H1 (cell line): ENCODE measurements around the gene GSE1. TPM values are rescaled to one million over a fixed set of nuclear protein-coding genes. Genes with fewer than 3 reads are reported as not detected.

ENCODE experiments used
- CTCF ChIA-PET: fragments of 300-600 bp; sonication (Branson Sonifier 250); formaldehyde crosslinking; loops from one replicate; lab custom pipeline; 2021; ENCODE audit not compliant: partially characterized antibody; lab: Charles Lee
- POLR2A ChIA-PET: fragments of 300-600 bp; sonication (Branson Sonifier 250); formaldehyde crosslinking; loops from one replicate; lab custom pipeline; 2021; ENCODE audit warnings: inconsistent platforms; ENCODE audit not compliant: partially characterized antibody; lab: Charles Lee
- DNase-seq, 2 experiments: peaks; one replicate each; pipeline versions ENCODE4 v3.0.0 to v3.0.0-alpha.2; 2010 to 2022; ENCODE audit warnings: low spot score in 2 of 2, low read depth in 1 of 2, mixed read lengths in 1 of 2
- FAIRE-seq: peaks from 2 replicates; lab custom pipeline; 2011; peaks lifted over from hg19 to GRCh38; lab: Jason Lieb, UNC
- H2AFZ ChIP-seq: 2 replicates; pipeline ENCODE4 v1.8.1; 2012; ENCODE audit warnings: low read length, inconsistent platforms
- H2AK5ac ChIP-seq: 2 replicates; pipeline ENCODE4 v1.6.1; 2013; ENCODE audit warnings: low read depth, low read length
- H2BK120ac ChIP-seq: replicated peaks from 2 replicates; pipeline ENCODE3; 2013; ENCODE audit warnings: low read depth, low read length, inconsistent platforms
- H2BK12ac ChIP-seq: 2 replicates; pipeline ENCODE4 v1.6.1; 2013; ENCODE audit warnings: low read depth, low read length
- H2BK15ac ChIP-seq: 2 replicates; pipeline ENCODE4 v1.6.1; 2013; ENCODE audit warnings: low read length
- H2BK20ac ChIP-seq: 2 replicates; pipeline ENCODE4 v1.6.1; 2013; ENCODE audit warnings: low read length
- H2BK5ac ChIP-seq: 2 replicates; pipeline ENCODE4 v1.6.1; 2013; ENCODE audit warnings: low read depth, low read length
- H3K14ac ChIP-seq: 2 replicates; pipeline ENCODE4 v1.6.1; 2013; ENCODE audit warnings: inconsistent platforms; ENCODE audit not compliant: insufficient read length
- H3K18ac ChIP-seq: 2 replicates; pipeline ENCODE4 v1.6.1; 2013; ENCODE audit warnings: low read length; ENCODE audit errors: extremely low read depth
- H3K23ac ChIP-seq: 2 replicates; pipeline ENCODE4 v1.6.1; 2013; ENCODE audit warnings: inconsistent platforms; ENCODE audit not compliant: insufficient read length
- H3K23me2 ChIP-seq: 2 replicates; pipeline ENCODE4 v1.6.1; 2013; ENCODE audit warnings: low read depth, low read length
- H3K27ac ChIP-seq: 2 replicates; pipeline ENCODE4 v1.6.1; 2011; ENCODE audit warnings: low read depth, low read length, inconsistent platforms
- H3K27me3 ChIP-seq, 4 experiments: replicated peaks in 1 of 4; 1 replicate in 1 of 4; 2 replicates in 3 of 4; pipeline versions ENCODE4 v1.6.1 to v1.8.1; 2011 to 2013; ENCODE audit warnings: low read length in 3 of 4, mild to moderate bottlenecking in 3 of 4, inconsistent platforms in 2 of 4, mixed read lengths in 2 of 4, moderate library complexity in 1 of 4; ENCODE audit not compliant: control insufficient read depth in 3 of 4, insufficient read depth in 3 of 4; ENCODE audit errors: extremely low read depth in 1 of 4
- H3K36me3 ChIP-seq, 4 experiments: 2 replicates each; pipeline versions ENCODE4 v1.6.1 to v1.8.1; 2011 to 2013; ENCODE audit warnings: mild to moderate bottlenecking in 4 of 4, low read length in 3 of 4, moderate library complexity in 2 of 4, control low read depth in 1 of 4, inconsistent platforms in 1 of 4; ENCODE audit not compliant: insufficient read depth in 4 of 4, control insufficient read depth in 2 of 4
- H3K4ac ChIP-seq: replicated peaks from 2 replicates; pipeline ENCODE3; 2013; ENCODE audit warnings: low read length, low read depth, mixed read lengths, inconsistent platforms; ENCODE audit not compliant: insufficient read length
- H3K4me1 ChIP-seq, 4 experiments: replicated peaks in 1 of 4; 1 replicate in 1 of 4; 2 replicates in 3 of 4; pipeline versions ENCODE4 v1.6.1 to v1.8.1; 2011 to 2013; ENCODE audit warnings: low read length in 3 of 4, inconsistent platforms in 2 of 4, mixed read lengths in 1 of 4; ENCODE audit not compliant: insufficient read depth in 4 of 4, control insufficient read depth in 3 of 4
- H3K4me2 ChIP-seq, 2 experiments: 2 replicates each; pipeline versions ENCODE4 v1.6.1 to v1.8.1; 2011 to 2013; ENCODE audit warnings: low read depth in 2 of 2, low read length in 2 of 2, control low read depth in 1 of 2, inconsistent platforms in 1 of 2, mild to moderate bottlenecking in 1 of 2; ENCODE audit not compliant: insufficient read depth in 1 of 2
- H3K4me3 ChIP-seq, 4 experiments: fragments of 200-600, 300-600 bp in 1 of 4; sonication (generic), shearing (Covaris generic), sonication (Bioruptor Twin) in 1 of 4; 2 replicates each; pipeline versions ENCODE4 v1.5.1 to v1.8.1; 2011 to 2016; ENCODE audit warnings: low read length in 4 of 4, low read depth in 3 of 4, control low read depth in 2 of 4, inconsistent platforms in 2 of 4, mild to moderate bottlenecking in 2 of 4, mixed read lengths in 1 of 4, moderate library complexity in 1 of 4; ENCODE audit not compliant: insufficient read depth in 2 of 4; ENCODE audit errors: extremely low read depth in 1 of 4
- H3K56ac ChIP-seq: replicated peaks from 2 replicates; pipeline ENCODE3; 2013; ENCODE audit warnings: low read depth, mild to moderate bottlenecking, mixed read lengths, low read length, inconsistent platforms; ENCODE audit not compliant: insufficient read length
- H3K79me1 ChIP-seq: 2 replicates; pipeline ENCODE4 v1.6.1; 2013; ENCODE audit warnings: low read depth, low read length, control low read depth
- H3K79me2 ChIP-seq, 2 experiments: 2 replicates each; pipeline versions ENCODE4 v1.6.1 to v1.8.1; 2012 to 2013; ENCODE audit warnings: low read length in 2 of 2, mild to moderate bottlenecking in 2 of 2, inconsistent platforms in 1 of 2; ENCODE audit not compliant: insufficient read depth in 2 of 2, control insufficient read depth in 1 of 2
- H3K9ac ChIP-seq, 4 experiments: replicated peaks in 1 of 4; 1 replicate in 1 of 4; 2 replicates in 3 of 4; pipeline versions ENCODE4 v1.6.1 to v1.8.1; 2011 to 2013; ENCODE audit warnings: low read depth in 3 of 4, low read length in 3 of 4, control low read depth in 2 of 4, mild to moderate bottlenecking in 2 of 4, moderate library complexity in 2 of 4, inconsistent platforms in 1 of 4; ENCODE audit errors: extremely low read depth in 1 of 4
- H3K9me3 ChIP-seq, 2 experiments: 2 replicates each; pipeline versions ENCODE4 v1.6.1 to v1.8.1; 2012 to 2013; ENCODE audit warnings: mild to moderate bottlenecking in 2 of 2, moderate library complexity in 2 of 2, control low read depth in 1 of 2, inconsistent platforms in 1 of 2, low read depth in 1 of 2, low read length in 1 of 2, mixed read lengths in 1 of 2; ENCODE audit not compliant: insufficient read depth in 2 of 2
- H4K20me1 ChIP-seq, 2 experiments: replicated peaks in 1 of 2; 2 replicates each; pipeline versions ENCODE3 to v1.8.1; 2011 to 2013; ENCODE audit warnings: inconsistent platforms in 2 of 2, low read length in 2 of 2, mild to moderate bottlenecking in 1 of 2; ENCODE audit not compliant: insufficient read depth in 2 of 2, control insufficient read depth in 1 of 2
- H4K5ac ChIP-seq: 2 replicates; pipeline ENCODE4 v1.6.1; 2013; ENCODE audit warnings: low read length, low read depth, mixed read lengths, inconsistent platforms; ENCODE audit not compliant: insufficient read length
- H4K8ac ChIP-seq: 2 replicates; pipeline ENCODE4 v1.8.0; 2013; ENCODE audit warnings: mild to moderate bottlenecking, moderate library complexity, low read length, inconsistent platforms; ENCODE audit not compliant: insufficient read depth; ENCODE audit errors: extremely low read depth
- H4K91ac ChIP-seq: replicated peaks from 2 replicates; pipeline ENCODE3; 2013; ENCODE audit warnings: low read length, mixed read lengths, inconsistent platforms; ENCODE audit not compliant: insufficient read length
- BCL11A ChIP-seq, 2 experiments: IDR thresholded peaks; one replicate each; pipeline ENCODE4 v1.6.1; 2011; ENCODE audit warnings: low read depth in 2 of 2, low read length in 2 of 2, mild to moderate bottlenecking in 2 of 2
- KDM1A ChIP-seq: fragments of 200-600, 300-600 bp; sonication (generic); IDR thresholded peaks from 2 replicates; pipeline ENCODE4 v1.7.1; 2016; ENCODE audit warnings: mild to moderate bottlenecking, low read length, borderline replicate concordance
- MAFK ChIP-seq: IDR thresholded peaks from 2 replicates; pipeline ENCODE4 v1.6.1; 2012; ENCODE audit warnings: low read depth, mild to moderate bottlenecking, improper control_type of control experiment, low read length
- RNF2 ChIP-seq: fragments of 200-900, 300-1000 bp; sonication (generic); IDR thresholded peaks from 2 replicates; pipeline ENCODE4 v1.7.1; 2016; ENCODE audit warnings: borderline replicate concordance, low read depth, mild to moderate bottlenecking, antibody characterized with exemption, low read length; ENCODE audit not compliant: poor library complexity, severe bottlenecking; ENCODE audit errors: missing control alignments
- SIN3A ChIP-seq, 2 experiments: IDR thresholded peaks in 1 of 2; conservative IDR thresholded peaks in 1 of 2; 2 replicates each; pipeline ENCODE4 v1.6.1; 2011 to 2012; ENCODE audit warnings: low read length in 2 of 2, improper control_type of control experiment in 1 of 2, low read depth in 1 of 2, mild to moderate bottlenecking in 1 of 2
- SUZ12 ChIP-seq: fragments of 200-600 bp; sonication (generic); IDR thresholded peaks from 2 replicates; pipeline ENCODE4 v1.6.1; 2012; ENCODE audit warnings: mild to moderate bottlenecking, inconsistent platforms, low read length, moderate library complexity, mixed read lengths
- ZNF274 ChIP-seq: IDR thresholded peaks from 2 replicates; pipeline ENCODE4 v1.7.0; 2012; ENCODE audit warnings: low read length, borderline replicate concordance; ENCODE audit errors: extremely low read depth
- WGBS, 2 experiments: shearing (Covaris generic) in 1 of 2; methylation state at CpG; one replicate each; pipeline versions ENCODE4 v1.1.6 to v1.1.7; 2013 to 2015; ENCODE audit warnings: low lambda C conversion rate in 2 of 2, mixed read lengths in 2 of 2, inconsistent platforms in 1 of 2, low coverage in 1 of 2, missing lambda C conversion rate in 1 of 2; ENCODE audit not compliant: insufficient replicate concordance in 2 of 2, insufficient coverage in 1 of 2, insufficient read length in 1 of 2; ENCODE audit errors: extremely low coverage in 1 of 2, missing lambda C conversion rate in 1 of 2; 5-methylcytosine and 5-hydroxymethylcytosine counted together
- polyA plus RNA-seq, 7 experiments: library from polyadenylated mRNA; depleted of rRNA in 3 of 7; stranded (reverse) in 5 of 7; unstranded in 2 of 7; fragments of >200 nt in 5 of 7; fragments of 200-250 nt in 2 of 7; gene quantifications; 1 replicate in 5 of 7; 2 replicates in 1 of 7; 4 replicates in 1 of 7; pipeline versions ENCODE4 v1.2.1 to v1.2.3, GENCODE V29; 2011 to 2013; ENCODE audit warnings: missing spikeins in 2 of 7, mixed read lengths in 2 of 7
- total RNA-seq: library from RNA; stranded (reverse); fragmentation: NEBNext Ultra II Directional; extraction: Animal tissue kit (Norgen Biotek cat#: 25700); gene quantifications from 2 replicates; pipeline ENCODE4 v1.2.1, GENCODE V29; 2021

The GSE1 gene
- total and polyA plus RNA-seq, 2 of the 8 experiments (the other 6 are each of a cell fraction or from before 2014, with no cell fraction given): 26.0 to 65.6 TPM

DNA sequence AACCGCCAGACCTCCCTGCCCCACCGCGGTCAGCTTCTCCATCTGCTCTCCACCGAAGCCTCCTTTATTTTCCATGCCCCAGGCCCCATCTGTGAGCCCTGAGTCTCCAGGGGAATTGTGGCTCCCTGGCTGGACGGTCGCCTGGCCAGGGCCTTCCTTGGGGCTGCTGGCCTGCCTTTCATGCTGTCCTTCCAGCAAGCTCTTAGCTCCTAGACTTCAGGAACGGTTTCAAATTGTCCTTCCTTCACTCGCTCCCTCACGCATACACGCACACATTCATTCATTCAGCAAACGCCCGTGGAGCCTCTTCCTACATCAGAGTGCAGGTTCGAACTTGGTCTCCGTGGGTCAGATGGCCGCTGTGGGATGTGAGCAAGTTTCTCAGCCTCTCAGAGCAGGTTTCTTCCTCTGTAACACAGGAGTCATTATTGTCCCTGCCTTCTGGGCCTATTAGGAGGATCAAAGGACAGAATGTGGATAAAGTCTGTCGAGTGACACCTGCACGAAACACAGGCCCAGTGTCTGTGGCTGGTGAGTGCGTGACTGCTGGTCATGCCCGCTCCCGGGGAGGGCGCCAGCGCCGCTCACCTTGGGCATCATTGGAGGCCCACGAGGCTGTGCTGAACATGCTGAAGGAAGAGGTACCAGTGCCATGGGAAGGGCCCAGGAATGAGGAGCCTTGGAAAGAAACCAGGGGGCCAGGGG lies 18.7 kb upstream of the GSE1 start:
- Histone ChIP-seq H3K9ac (no peak overlapping the region), H4K20me1 (peaks cover 3 to 15% of the 10 kb centered on the region in 2 experiments), H3K27me3 (0 out of 7 replicates have a peak, but pooled peaks cover 0 to 3% (median 0%) of the 10 kb centered on the region in 4 experiments), H3K56ac (no peak overlapping the region), H2BK5ac (no peak overlapping the region), H3K4me1 (peaks cover 5 to 19% (median 9%) of the 10 kb centered on the region in 4 experiments), H3K4me2 (no peak overlapping the region), H3K27ac (no peak overlapping the region), H2BK120ac (no peak overlapping the region), H2BK12ac (peak overlapping the region; percentile 2; the same call in 1 of the 2 replicates), H3K79me2 (peaks cover 5 to 29% of the 10 kb centered on the region in 2 experiments; a peak in 3 of 4 replicates), H2AK5ac (0 out of 2 replicates have a peak overlapping the region, but pooled peaks have one; percentile 33), H3K9me3 (peaks cover 0 to 6% of the 10 kb centered on the region in 2 experiments; a peak in 1 of 4 replicates), H4K5ac (no peak overlapping the region), H3K79me1 (peaks cover 14% of the 10 kb centered on the region), H3K23ac (no peak overlapping the region), H4K8ac (no peak overlapping the region), H2BK15ac (no peak overlapping the region), H4K91ac (no peak overlapping the region), H3K36me3 (no peaks in the 10 kb centered on the region; a peak in 1 of 8 replicates), H3K18ac (0 out of 2 replicates have a peak overlapping the region, but pooled peaks have one; percentile 38), H3K4ac (no peak overlapping the region), H3K4me3 (no peak overlapping the region), H2AFZ (no peak overlapping the region), H2BK20ac (no peak overlapping the region), H3K23me2 (peaks cover 11% of the 10 kb centered on the region), H3K14ac (no peak overlapping the region)
- ChIA-PET CTCF (interaction anchor here (0.6 to 3.3 kb wide), 7 partner anchors 11 to 494 kb away, joined by 3 to 20 read pairs (median 7); no protein-coding TSS in a partner anchor), POLR2A (interaction anchor here (1.6 to 1.7 kb wide), 2 partner anchors 8 to 14 kb away, joined by 3 to 11 read pairs; no protein-coding TSS in a partner anchor)
- 92% methylated on average over 17 of the region's 24 CpGs; no CpG with 5 or more reads in 1 of the 2 experiments for WGBS, 2 experiments
- no peak for DNase-seq
- no peak for FAIRE-seq
- TF ChIP-seq RNF2 (no peak), SIN3A (conservative IDR thresholded peaks at IDR 0.05 in 1 of 2, IDR thresholded peaks at IDR 0.05 in 1 of 2; ENCODE audit: low read depth in 1 of 2, low read length in 2 of 2) (no peak), SUZ12 (no peak), MAFK (no peak), ZNF274 (no peak), KDM1A (no peak), BCL11A (IDR thresholded peaks at IDR 0.05; ENCODE audit: low read depth in 2 of 2, low read length in 2 of 2) (no peak)
